Fibroblast of mammary gland (primary cell): ENCODE measurements around the gene MFSD6L.

Experiments
- DNase-seq: peaks from one replicate; pipeline ENCODE4 v3.0.0-alpha.2; 2010; ENCODE audit warnings: low read depth
- H3K4me3 ChIP-seq: 2 replicates; pipeline ENCODE4 v1.5.1; 2011; ENCODE audit warnings: low read depth, mild to moderate bottlenecking, low read length, moderate library complexity; ENCODE audit not compliant: control insufficient read depth
- TF ChIP-seq, protein P1 (sequence below): conservative IDR thresholded peaks from 2 replicates; pipeline ENCODE4 v1.5.1; 2011; ENCODE audit warnings: low read depth, low read length, inconsistent platforms; ENCODE audit not compliant: control insufficient read depth, insufficient read depth

Gene MFSD6L

DNA sequence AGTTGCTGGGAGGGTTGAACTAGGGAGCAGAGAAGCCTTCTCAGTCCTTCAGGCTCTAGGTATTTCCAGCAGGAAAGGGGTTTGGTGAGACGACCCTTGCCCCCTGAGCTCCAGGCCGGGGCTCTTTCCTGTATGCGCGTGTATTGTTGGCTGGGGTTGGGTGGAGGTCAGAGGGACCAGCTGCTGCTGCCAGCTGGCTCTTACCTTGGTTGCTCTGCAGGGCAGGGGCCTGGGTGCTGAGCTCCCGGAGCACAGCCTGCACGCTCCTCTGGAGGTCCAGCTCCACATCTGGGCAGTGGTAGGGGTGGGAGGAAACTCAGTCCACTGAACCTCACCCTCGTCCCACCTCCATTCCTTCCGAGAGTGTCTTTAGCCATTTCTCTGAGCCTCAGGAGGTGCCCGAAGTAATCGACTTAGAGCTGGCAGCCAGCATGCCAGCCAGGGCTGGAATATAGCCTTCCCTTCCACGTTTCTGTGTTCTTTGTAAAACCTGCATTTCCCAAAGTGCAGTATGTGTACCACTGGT, 40.3 kb upstream of the MFSD6L start:
- TF ChIP-seq, protein P1, sequence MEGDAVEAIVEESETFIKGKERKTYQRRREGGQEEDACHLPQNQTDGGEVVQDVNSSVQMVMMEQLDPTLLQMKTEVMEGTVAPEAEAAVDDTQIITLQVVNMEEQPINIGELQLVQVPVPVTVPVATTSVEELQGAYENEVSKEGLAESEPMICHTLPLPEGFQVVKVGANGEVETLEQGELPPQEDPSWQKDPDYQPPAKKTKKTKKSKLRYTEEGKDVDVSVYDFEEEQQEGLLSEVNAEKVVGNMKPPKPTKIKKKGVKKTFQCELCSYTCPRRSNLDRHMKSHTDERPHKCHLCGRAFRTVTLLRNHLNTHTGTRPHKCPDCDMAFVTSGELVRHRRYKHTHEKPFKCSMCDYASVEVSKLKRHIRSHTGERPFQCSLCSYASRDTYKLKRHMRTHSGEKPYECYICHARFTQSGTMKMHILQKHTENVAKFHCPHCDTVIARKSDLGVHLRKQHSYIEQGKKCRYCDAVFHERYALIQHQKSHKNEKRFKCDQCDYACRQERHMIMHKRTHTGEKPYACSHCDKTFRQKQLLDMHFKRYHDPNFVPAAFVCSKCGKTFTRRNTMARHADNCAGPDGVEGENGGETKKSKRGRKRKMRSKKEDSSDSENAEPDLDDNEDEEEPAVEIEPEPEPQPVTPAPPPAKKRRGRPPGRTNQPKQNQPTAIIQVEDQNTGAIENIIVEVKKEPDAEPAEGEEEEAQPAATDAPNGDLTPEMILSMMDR = no peak
- no peak for DNase-seq
- no peak overlapping the region for H3K4me3 ChIP-seq

- TF ChIP-seq, protein P1 = no peak
Measured at GRCh38 chr17:8838551-8839095, 39.5 kb upstream of the MFSD6L start.

GRCh38 chr17:8837563-8838075, 38.5 kb upstream of the MFSD6L start:
- TF ChIP-seq, protein P1 = no peak
- no peak overlapping the region for H3K4me3 ChIP-seq
- DNase-seq = peak; percentile 13

More at GRCh38 chr17:8838551-8839095, 39.5 kb upstream of the MFSD6L start:
- DNase-seq = no peak
- no peak overlapping the region for H3K4me3 ChIP-seq

DNA sequence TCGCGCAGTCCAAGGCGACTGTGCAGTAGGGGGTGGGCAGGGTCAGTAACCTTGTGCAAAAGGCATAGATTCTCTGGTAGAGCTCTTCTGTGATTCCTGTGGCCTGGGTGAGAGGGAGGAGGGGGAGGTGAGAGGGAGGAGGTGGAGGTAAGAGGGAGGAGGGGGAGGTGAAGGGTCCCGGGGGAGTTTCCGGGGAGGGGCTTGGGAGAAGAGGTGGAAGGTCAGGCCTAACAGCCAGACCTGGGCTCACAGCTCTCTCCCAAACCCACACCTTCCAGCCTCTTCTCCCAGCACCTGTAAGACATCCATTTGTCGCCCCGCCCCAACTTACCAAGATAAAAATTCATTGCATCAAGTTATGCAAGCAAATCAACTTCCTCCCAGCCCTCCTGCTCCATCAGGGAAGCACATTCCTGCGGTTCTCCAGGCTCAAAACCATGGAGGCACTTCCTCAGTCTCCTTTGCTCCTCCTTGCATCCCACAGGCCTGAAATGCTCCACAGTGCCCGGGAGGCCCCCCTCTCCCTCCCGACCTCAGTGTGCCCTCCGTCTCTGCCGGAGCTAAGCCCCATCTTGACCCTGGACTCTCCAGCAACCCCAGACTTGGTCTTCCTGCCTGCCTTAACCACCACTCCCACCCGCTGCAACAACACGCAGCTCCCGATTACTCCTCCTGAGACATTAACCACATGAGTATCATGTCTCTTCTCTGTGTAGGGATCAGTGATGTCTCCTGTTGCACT, 37.8 kb upstream of the MFSD6L start:
- no peak overlapping the region for H3K4me3 ChIP-seq
- DNase-seq = no peak
- TF ChIP-seq, protein P1 = no peak

DNA sequence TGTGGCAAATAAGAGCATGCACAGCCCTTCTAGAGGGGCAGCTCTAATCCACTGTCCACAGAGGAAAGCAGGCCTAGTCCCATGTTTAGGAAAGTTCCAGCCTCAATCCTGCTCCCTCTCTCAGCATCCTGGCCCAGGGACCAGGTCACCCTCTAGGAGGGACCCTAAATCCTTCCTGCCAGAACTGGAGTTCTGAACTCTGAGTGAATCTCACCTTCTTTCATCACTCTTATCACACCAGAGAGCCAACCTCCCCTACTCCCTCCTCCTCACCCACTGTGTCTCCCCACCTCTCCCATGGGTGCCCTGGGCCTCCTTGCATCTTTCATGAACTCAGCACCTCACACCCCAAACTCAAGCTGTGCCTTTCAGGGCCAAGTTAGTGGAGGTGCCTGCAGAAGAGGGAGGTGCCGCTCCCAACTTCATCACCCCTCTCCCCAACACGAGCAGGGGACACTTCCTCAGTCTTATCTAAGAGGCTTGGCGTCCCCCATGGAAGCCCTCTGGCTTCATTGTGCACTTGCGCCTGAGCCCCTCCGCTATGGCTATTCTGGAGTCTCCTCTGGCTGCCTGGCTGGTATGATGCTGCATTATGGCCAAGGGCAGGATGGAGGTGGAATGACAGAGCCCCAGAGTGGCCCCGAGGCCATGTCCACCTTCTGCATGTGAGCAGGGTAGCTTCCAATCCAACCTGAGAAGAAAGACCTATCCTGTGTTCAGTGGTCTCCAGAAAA, 36.6 kb upstream of the MFSD6L start:
- DNase-seq = no peak
- TF ChIP-seq, protein P1 = no peak
- H3K4me3 ChIP-seq = no peak overlapping the region

GRCh38 chr17:8835106-8835505, 35.9 kb upstream of the MFSD6L start:
- DNase-seq = no peak
- TF ChIP-seq, protein P1 = no peak
- no peak overlapping the region for H3K4me3 ChIP-seq
